GM21786 (cell line): Measurements from ENCODE around the gene RIMS4.
"Not testable (repeated sequence)": the region's sequence is repeated elsewhere in the genome, so short reads cannot be mapped to it uniquely, and the experiment has no call there.

ENCODE experiments used
- ATAC-seq: cut with Tn5 transposase; IDR thresholded peaks from one replicate; pipeline ENCODE4 v1.9.1; 2021; ENCODE audit not compliant: unreplicated experiment

RIMS4 gene

DNA sequence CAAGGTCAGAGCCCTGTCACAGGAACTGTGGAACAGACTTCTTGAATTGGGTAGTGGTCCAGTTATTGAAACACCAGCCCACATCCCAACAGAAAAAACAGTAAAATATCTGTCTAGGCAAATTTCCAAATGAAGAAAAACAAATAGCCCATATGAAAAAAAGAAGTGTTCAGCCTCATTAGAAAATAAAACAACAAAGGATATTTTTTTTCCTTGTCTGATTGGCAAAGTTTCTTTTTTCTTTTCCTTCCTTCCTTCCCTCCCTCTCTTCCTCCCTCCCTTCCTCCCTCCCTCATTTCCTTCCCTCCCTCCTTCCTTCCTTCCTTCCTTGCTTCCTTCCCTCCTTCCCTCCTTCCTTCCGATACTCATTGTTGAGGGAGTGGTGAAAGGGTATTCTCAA, 20.6 kb upstream of the RIMS4 start:
- ATAC-seq, result no peak

DNA sequence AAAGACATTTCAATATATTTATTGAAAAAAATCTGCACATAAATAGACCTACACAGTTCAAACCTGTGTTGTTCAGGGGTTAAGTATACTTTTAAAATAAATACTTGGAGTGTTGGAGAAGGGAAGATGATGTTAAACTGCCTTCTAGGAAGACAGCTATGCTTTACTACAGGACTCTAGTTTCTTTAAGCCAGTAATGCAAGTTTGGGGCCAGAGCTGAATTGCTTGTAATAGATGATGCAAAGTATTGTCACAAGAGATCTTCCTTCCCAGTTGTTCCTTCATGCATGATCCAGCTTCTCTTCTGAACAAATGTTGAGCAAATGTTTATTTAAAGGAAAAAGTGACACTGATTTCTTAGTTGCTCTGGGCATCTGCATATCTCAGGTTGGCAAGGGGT, 20.2 kb upstream of the RIMS4 start:
- ATAC-seq, result no peak

DNA sequence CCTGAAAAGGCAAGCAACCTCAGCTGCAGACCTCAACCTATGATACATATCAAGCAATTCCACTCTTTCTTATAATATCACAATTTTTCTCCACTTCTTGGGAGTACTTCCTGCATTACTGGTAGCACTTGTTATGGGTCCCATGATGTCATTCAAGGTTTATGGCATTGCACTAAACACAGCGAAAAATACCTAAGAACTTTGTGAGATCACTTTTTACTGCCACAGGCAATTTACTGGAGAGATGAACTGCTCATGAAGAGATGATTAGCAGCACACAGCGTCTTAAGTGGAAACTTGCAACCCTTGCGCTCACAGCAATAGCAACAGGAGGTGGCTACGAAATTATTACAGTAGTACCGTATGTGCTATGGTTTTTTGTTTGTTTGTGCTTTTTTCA, 19.3 kb upstream of the RIMS4 start:
- no peak for ATAC-seq

DNA sequence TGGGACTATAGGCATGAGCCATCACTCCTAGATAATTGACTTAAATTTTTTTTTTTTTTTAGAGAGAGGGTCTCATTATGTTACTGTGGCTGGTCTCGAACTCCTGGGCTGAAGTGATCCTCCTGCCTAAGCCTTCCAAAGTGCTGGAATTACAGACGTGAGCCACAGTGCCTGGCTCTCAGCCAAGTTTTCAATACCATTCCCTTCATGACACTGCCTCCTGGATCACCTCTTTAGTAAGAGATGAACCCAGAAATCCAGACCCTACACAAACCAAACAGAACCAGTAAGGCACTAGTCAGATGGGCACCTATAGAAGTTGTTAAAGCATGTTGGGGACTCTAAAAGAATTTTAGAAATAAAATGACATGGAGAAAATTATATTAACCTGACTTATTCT, 18.3 kb upstream of the RIMS4 start:
- no peak for ATAC-seq

DNA sequence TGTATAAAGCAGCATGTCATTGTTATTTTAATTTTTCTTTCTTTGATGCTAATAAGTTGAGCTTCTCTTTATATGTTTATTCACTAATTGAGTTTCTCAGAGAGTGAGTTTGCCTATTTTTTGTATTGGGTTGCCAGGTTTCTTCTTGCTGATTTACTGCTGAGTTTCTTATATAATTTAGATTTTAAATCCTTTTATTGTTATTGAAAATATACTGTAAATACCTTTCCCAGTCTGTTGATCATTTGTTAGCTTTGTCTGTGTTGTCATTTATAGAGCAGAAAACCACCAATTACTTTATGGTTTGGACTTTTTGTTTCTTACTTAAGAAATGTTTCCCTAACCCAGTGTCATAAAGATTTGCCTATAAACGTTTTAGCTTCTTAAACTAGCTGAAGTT, 17.1 kb upstream of the RIMS4 start:
- no peak for ATAC-seq

DNA sequence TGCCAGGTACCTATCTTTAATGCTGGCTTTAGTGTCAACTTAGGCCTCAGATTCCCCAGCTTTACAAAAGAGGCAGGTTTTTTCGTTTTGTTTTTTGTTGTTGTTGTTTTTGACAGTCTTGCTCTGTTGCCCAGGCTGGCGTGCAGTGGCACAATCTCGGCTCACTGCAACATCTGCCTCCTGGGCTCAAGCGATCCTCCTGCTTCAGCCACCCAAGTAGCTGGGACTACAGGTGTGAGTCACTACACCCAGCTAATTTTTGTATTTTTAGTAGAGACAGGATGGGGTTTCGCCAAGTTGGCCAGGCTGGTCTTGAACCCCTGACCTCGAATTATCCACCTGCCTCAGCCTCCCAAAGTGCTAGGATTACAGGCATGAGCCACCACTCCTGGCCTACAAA, 11.2 kb upstream of the RIMS4 start:
- ATAC-seq, result not testable (repeated sequence)

DNA sequence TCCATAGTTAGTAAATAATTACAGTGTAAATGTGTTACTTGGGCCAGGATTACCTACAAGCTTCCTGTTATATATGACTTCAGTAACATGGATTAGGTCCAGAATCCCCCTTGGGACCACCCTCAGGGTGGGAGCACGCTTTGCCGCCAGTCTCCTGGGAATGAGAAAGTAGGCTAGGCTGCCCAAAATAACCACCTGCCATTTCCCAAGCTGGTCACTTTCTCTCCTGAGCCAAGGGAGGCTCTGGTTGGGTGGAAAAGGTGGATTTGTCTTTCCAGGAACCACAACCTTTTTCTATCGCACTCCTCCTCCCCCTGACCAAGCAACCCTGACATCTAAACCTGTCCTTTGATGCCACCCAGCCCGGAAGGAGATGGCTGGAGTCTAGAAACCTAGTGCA, 9.6 kb upstream of the RIMS4 start:
- no peak for ATAC-seq

DNA sequence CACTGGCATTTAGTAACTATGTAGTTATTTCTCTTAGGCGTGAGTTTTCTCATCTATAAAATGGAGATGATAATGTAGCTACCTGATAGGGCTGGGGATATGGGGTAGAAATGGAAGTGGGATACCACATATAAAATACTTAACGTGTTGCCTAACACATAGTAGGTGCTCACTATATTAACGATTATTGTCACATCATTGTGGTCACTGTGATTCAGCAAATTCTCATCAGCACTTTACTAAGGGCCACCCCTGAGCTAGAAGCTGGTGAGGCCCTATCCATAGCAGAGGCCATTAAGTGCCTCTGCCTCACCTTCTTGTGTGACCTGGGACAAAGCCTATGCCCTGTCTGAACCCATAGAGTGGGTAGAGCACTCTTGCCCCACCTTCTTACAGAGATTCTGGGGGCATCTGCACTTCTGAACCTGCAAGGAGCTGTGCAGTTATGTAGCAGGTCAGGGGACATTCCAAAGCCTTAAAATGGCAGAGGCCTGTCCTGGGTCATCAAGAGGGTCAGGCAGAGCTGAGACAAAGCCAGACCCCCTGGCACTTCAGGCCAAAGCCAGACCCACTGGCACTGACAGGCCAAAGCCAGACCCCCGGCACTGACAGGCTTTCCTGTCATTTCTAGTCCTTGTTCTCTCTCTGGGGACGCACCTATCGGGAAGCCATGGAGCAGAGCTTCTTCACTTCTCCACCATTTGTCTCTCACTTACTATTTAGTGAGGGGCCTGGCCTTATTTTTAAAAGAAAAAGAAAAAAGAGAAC, 7.0 kb upstream of the RIMS4 start:
- no peak for ATAC-seq

DNA sequence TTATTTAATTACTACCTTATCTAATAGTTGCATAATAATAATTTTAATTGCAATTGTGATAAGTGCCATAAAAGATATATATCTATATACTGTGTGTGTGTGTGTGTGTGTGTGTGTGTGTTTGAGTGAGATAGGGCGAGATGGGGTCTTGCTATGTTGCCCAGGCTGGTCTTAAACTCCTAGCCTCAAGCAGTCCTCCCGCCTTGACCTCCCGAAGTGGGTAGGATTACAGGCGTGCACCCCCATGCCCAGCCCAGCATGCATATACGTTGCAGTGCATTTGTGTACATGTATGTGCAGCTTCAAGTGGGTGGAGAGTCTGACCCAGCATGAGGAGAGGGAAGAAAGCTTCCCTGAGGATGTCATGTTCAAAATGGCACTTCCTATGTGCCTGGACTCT, 4.6 kb upstream of the RIMS4 start:
- ATAC-seq, result no peak

DNA sequence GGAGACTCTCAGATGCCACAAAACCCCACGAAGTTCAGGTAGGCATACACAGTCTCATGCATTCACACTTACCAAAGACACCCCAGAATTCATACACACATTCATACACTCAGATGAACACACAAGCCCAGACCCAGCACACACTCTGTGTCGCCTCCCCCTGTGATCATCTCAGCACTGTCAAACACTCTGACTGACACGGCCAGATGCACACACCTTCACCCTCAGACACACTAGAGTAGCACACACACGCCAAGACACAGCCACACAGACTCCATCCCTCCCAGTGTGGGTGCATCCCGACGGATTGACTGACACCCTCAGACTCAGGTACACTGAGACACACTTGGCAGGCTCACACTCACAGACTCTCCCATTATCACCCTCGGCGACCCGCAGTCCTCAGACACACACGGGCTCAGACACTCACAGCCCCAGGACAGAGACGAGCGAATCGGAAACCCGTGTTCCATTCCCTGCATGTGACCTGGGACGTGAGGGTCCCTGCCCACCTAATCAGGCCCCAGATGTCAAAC, 872 bp upstream of the RIMS4 start:
- ATAC-seq, result no peak

DNA sequence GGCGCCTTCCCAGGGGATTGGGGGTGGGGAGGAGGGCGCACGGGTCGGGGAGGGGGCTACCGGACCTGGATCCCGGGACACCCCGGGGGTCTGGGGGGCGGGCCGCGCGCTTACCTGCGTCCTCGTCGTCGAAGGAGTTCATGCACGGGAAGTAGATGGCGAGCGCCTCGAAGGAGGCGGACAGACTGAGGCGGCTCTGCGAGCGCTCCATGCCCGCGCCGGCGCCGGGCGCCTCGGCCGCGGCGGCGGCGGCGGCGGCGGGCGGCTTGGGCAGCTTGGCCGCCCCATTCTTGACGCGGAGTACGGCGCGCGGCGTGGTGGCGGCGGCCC, 320 bp downstream of the RIMS4 start:
- no peak for ATAC-seq

DNA sequence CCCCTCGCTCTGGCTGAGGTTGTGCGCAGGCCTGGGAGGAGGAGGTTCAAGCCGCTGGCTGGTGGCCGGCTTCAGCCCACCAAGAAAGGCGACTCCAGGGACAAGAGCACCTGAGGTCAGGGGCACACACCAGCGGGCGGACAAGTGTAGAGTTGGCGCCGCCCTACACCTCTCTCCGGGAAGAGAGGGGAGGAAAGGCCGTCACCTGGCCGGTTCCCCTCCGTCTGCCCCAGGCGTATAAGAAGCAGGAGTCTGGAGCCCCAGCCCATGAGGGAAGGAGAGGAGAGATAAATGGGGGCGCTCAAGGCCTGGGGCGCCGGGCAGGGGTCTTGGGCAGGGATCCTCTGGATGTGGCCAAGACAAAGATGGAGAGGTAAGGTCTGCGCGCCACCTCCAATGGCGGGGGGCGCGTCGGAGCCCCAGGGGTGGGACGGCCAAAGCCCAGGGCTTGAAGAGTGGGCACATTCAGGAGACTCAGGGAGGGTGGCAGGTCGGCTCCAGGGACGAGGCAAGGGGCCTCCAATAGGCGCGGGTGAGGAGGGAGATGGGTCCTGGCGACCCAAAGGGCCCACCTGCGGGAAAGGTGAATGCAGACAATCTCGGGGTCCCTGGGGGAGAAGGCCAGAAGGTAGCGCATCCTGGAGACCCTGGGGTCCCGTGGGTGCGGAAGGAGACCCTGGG, 826 bp downstream of the RIMS4 start:
- no peak for ATAC-seq

DNA sequence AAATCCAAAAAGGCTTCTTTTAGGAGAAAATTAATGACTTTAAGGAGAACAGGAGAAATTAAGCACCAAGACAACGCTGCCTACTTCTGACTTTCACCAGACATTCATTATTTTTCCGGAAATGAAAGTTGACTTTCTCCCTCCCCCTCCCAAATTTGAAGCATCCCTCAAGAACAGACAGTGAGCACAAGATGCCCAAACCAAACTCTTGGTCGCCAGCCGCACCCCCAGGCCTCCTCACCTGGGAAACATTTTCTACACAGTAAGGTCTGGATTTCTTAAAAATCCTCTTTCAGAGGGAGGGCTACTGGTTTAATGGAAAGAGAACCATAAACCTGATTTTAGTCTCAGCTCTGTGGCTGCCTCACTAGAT, 2.7 kb downstream of the RIMS4 start:
- ATAC-seq, result no peak

DNA sequence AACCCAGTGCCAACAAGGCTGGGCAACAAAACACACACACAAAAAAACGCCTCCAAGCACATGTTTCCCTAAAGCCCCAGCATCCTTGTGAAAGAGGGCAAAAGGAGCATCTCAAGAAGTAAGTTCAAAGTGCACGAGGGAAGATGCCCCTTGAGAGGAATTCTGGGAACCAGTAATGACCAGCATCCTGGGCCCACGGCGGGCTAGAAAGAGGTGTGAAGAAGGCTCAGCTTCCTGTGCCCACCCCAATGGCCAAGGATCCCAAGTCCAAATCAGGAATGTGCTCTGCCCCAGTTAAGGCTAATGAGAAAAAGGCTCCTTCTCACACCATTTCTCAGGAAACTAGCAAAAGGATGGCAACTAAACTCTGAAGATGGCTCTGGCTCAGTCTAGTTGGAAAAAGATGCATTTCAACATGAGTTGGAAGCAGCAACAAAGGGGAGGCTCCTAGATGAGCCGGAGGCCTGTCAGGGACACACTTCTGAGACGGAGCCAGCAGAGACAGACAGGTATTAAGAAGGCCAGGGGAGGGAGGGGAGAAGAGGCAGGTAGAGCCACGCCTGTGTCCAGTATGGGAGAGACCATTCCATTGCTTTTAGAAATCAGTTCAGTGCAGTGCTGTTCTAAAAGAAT, 3.2 kb downstream of the RIMS4 start:
- no peak for ATAC-seq

DNA sequence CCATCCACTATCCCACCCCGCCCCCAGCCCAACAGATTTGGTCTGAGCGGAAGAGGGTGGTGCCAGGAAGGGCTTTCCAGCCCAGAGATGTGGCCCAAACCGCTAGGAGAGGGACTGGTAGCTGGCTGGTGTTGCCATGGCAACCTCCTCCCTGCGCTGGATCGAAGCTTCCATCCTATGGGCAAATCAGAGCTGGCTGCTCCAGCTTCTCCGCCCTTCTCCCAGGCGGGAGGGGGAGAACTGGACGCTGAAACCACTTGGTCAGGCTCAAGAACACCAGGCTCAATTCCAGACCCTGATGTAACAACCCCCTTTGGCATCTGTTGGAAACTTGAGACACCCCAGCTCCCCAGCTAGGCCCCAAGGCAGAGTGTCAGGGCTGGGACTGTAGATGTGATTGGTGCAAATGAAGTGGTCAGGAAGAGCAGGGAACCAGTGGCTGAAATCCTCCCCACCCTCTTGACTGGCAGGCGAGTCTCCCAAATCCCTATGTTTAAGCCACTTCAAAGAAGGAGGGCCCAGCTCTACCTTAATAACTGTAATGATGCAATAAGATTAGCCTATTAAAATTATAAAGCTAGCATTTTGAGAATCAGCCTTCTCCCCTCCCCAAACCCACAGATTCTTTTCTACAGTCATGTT, 4.2 kb downstream of the RIMS4 start:
- no peak for ATAC-seq

DNA sequence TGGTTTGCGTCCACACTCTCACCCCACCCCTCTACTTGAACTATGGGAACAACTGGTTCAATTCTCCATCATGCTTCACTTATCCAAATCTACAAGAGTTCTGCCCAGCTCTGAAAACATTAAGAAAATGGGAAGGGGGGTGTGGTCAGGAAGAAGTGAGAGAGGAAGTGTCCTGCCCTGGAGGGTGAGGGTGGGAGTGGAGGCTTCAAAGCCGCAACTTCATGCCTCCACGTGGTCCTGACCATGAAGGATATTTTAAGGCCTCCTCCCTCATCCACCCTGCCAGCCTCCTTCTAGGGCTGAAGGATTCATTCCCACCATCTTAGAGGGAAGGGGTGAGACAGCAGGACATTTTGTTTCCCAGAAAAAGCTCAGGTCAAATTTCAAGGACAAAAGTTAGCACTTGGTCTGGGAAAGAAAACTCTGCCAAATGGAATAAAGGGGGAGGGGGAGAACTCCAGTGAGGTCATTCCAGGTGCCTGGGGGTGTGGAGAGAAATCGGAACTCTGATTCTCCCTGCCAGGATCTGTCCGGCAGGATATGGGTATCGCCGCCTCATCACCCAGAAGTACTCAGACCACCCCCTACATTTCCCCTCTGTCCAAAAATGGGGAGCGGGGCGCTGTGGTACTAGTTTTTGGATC, 4.9 kb downstream of the RIMS4 start:
- no peak for ATAC-seq

DNA sequence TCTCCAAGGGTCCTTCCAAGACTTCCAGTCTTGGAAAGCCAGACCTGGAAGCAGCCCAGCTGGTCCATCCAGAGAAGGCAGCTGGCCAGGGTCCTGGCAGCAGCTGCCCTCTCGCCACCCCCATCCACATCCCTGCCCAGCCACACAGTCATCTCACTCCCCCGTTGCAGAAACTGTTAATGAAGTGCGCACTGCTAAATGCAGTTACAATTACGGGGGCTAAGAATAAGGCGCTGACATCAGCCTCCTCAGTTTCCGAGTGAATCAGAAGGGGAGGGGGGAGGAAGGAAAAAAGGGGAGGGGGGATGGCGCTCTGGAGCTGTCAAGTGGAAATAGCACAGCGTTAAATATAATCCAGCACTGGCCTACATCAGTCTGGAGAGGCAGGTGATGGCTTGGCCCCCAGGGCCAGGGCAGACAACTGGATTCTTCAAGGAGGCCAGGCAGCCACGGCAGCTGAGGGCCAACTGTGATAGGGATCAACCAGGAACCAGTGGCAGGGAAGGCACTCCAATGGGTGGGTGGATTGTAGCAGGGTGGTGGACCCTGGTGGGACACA, 6.9 kb downstream of the RIMS4 start:
- ATAC-seq, result no peak

DNA sequence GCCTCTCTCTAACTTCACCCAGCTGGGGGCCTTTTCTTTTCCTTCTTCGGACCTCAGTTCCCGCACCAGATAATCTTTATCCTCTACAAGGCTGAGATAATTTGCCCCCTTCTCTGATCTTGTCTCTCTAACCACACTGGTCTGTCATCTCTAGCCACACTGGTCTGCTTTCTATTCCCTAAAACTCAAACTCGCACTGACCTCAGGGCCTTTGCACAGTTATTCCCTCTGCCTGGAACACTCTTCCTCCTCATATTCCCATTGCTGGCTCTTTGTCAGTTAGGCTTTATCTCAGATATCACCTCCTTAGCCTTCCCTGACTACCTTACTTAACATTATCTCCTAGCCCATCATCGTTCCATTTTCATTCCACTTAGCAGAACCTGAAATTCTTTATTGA, 7.6 kb downstream of the RIMS4 start:
- no peak for ATAC-seq

DNA sequence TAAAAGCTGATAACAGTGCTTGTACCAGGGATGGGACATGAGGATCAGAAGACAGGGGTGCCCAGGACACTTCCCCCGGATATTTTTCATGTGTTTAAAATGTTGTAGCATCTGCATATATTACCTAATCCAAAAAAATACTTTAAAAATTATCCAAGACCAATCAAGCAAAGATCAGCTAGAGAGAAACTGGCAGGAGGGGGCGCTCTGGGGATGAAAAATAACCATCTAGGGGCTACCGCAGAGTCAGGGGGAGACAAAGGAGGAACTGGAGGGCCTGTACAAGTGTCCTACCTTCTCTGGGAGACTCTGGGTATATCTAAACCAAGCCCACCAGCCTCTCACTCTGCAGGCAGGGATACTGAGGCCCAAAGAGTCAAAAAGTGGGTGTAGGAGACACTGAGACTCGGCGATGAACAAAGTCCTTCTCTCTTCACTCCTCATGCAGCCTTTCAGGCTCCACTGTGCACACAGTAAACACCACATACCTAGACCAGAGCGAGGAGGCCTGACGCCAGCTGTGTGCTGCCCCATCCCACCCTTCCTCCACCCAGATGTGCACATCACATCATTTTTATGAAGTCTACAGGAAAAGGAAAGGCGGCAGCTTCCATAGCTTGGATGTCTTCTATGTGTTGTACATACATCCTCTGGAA, 9.8 kb downstream of the RIMS4 start:
- ATAC-seq, result no peak

DNA sequence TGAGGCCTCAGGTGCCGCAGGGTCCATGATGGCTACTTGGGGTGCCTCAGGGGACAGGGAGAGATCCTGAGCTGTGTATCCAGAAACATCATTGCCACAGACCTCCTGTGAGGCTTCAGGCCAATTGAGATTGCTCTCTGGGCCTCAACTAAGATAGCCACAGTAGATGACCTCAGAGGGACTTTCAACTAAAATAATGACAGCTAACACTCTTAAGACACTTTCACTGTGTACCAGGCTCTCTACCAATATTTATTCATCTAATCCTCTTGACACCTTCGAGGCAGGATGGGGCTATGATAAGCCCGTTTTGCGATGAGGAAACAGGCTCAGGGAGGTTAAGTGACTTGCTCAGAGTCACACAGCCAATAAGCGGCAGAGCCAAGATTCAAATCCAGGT, 10.7 kb downstream of the RIMS4 start:
- no peak for ATAC-seq
